ENCODE measurements around the gene APCDD1. TPM values are rescaled to one million over a fixed set of nuclear protein-coding genes. Genes with fewer than 3 reads are reported as not detected.

Gene APCDD1
- polyA plus RNA-seq, 3 donors, result 28.9 to 400 (median 45.9) TPM

DNA sequence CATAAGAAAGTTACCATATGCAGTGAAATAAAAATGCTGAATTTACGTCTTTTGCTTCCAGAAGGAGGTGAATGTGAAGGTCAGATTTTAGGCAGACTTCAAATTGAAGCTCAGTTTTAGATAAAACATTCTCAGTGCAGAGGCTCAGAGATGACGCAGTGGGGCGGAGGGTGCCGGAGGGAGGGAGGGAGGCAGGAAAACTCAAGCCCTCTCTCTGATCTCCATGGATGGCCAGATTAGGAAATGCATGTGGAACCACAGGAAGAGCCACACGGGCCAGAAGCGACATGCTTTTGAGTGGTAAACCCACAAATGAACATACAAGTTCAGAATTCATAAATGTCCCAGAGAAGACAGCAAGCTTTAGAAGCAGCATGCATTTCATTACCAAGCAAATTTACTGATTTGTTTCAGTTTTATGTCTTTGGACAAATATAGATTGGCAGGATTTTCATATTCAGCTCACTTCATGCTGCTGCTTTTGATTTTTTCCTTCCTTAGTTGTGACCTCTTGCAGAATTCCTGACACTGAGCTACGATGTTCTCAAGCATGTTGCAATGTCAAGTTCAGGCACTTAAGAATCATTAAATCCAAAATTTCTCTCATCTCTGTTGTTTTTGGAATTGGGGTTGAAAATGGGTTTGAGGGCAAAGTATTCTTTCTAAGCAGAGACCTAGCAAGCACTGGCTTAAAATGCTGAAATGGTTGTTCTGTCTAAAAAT is 29.7 kb upstream of the APCDD1 start:
- 28 to 78% (median 34%) methylated on average over 7 of the region's 7 CpGs for WGBS, 3 donors
- no peak overlapping the region for H3K27ac ChIP-seq (ENCODE audit: low read depth, low read length)

- H3K27ac ChIP-seq (ENCODE audit: low read depth, low read length), result no peak overlapping the region
- WGBS, 3 donors, result 50 to 82% (median 67%) methylated on average over 4 of the region's 4 CpGs
These were observed 23.8 kb upstream of the APCDD1 start for GRCh38 chr18:10430677-10431076.

DNA sequence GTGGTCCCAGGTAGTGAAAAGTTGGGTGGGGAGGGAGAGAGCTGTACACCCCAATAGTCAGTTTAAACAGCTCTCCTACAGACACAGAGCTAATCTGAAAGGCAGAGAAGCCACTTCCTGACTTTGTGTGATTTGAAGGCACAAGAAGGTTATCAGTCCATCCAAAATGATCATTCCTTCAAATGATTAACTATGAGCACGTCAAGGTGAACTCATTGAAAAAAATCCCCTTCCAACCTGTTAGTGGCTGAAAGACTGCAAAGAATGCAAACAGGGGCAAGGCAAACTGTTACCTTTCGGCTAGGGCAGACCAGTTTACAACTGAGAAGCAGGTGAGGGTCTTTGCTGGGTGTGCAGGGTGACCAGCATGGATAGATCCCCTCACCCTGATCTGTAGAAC is 22.8 kb upstream of the APCDD1 start:
- no peak overlapping the region for H3K27ac ChIP-seq (ENCODE audit: low read depth, low read length)
- WGBS, 3 donors, result 68 to 82% (median 81%) methylated on average over 2 of the region's 2 CpGs

GRCh38 chr18:10432781-10433180 is 21.7 kb upstream of the APCDD1 start:
- 72 to 82% (median 73%) methylated on average over 7 of the region's 7 CpGs for WGBS, 3 donors

DNA sequence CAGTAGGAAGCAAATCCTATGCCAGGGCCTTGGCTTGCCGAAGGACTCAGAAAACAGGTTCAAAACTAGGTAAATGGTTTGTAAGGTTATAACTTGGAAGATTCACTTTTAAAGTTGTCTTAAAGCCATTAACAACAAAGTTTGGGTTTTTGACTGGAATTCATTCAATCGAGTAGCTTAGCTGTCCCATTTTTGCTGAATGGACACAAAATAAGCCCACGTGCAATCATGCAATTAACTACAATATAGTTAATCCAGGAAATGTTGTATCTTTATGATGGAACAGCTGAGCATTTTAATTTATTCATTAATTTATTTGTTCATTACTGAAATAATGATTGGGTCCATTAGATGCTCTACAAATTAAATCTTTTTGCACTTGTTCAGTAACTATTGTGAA is 18.3 kb upstream of the APCDD1 start:
- no peak overlapping the region for H3K27ac ChIP-seq (ENCODE audit: low read depth, low read length)
- WGBS, 3 donors, result 95 to 97% (median 96%) methylated on average over 3 of the region's 3 CpGs

More at GRCh38 chr18:10432781-10433180, 21.7 kb upstream of the APCDD1 start:
- no peak overlapping the region for H3K27ac ChIP-seq (ENCODE audit: low read depth, low read length)

- no peak overlapping the region for H3K27ac ChIP-seq (ENCODE audit: low read depth, low read length)
These were observed 16.6 kb upstream of the APCDD1 start for GRCh38 chr18:10437837-10438236.

DNA sequence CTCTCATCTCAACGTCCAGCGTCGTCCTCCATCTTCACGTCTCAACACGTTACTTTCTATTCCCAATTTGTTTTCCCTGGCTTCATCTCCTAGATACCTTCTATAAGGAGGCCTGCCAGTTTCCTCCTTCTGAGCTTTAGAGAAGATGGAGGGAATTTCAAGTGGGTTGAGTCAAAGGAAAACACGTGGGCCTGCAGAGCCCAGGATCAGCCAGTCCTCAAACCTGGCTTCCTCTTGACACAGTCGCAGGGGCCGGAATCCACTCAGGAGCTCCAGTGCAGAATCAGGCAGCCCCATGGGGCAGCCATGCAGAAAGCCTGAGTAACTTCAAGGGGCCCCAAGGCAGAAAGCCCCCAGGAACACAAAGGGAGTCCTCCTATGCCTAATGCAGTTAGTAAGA is 14.5 kb upstream of the APCDD1 start:
- 94 to 96% (median 96%) methylated on average over 8 of the region's 8 CpGs for WGBS, 3 donors
- H3K27ac ChIP-seq (ENCODE audit: low read depth, low read length), result no peak overlapping the region

DNA sequence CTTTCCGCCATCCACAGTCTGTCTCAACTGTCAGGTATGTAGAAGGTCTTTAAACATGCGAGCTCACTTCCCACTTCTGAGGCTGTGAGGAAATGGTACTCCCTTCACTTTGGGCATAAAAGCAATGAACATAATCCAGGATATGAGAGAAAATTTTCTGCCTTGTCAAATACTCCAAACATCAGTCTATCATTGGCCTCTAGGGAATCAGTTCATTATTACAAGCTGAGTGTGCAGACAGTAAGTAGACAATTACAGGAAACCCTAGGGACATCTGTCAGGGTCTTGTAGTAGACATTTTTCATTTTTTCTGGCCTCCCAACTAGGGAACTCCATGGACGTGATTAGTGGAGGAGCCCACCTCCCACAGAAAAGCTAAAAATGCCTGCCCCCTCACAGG is 13.6 kb upstream of the APCDD1 start:
- WGBS, 3 donors, result 74 to 87% (median 76%) methylated on average over 3 of the region's 3 CpGs
- H3K27ac ChIP-seq (ENCODE audit: low read depth, low read length), result no peak overlapping the region

DNA sequence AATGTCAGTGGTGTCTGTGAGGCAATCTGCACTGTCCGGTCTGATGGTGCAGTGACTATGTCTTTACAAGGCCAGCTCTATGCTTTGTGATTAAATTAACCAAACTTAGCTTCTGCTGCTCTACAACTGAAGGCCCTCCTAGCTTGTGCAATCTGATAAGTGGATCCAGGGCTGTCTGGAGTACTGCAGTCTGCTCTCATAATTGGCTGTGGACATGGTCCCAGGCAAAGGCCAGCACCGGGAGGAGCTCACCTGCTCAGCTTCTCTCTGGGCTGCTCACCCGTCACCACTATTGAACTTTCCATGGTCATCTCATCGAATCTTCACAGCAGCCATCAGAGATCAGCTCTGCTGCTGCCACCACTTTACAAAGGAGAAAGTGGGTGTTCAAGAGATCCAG is 13.0 kb upstream of the APCDD1 start:
- H3K27ac ChIP-seq (ENCODE audit: low read depth, low read length), result no peak overlapping the region
- 89 to 98% (median 97%) methylated on average over 4 of the region's 4 CpGs for WGBS, 3 donors

DNA sequence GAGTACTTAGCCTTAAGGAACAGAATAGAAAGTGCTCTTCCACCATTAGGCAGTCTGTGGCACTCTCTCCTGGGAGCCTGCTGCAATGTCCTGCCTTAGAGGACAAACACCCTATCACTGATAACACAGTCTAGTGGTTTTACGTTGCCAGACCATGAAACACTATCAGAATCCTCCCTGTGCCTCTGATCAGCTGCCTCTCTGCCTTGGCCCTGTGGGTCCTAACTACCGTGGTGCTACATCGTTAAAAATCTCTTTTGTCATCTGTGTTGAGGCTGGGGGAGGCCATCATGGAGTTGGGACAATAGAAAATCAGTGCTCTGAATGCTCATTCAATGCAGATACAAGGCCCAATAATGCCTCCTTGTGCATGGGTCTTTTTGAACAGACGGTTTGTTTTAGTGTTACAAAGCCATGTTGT is 11.9 kb upstream of the APCDD1 start:
- no peak overlapping the region for H3K27ac ChIP-seq (ENCODE audit: low read depth, low read length)
- 64 to 89% (median 83%) methylated on average over 4 of the region's 4 CpGs for whole genome bisulfite sequencing, 3 donors

- no peak overlapping the region for H3K27ac ChIP-seq (ENCODE audit: low read depth, low read length)
- 89 to 95% (median 93%) methylated on average over 1 of the region's 1 CpG for WGBS, 3 donors
These were observed 11.4 kb upstream of the APCDD1 start for GRCh38 chr18:10443001-10443400.

GRCh38 chr18:10444314-10445006 is 10.0 kb upstream of the APCDD1 start:
- no peak overlapping the region for H3K27ac ChIP-seq (ENCODE audit: low read depth, low read length)
- 36 to 60% (median 60%) methylated on average over 9 of the region's 9 CpGs for WGBS, 3 donors

GRCh38 chr18:10449396-10449795 is 5.0 kb upstream of the APCDD1 start:
- WGBS, 3 donors, result 55 to 68% (median 64%) methylated on average over 2 of the region's 2 CpGs
- H3K27ac ChIP-seq (ENCODE audit: low read depth, low read length), result no peak overlapping the region

GRCh38 chr18:10450986-10451385 is 3.4 kb upstream of the APCDD1 start:
- 88 to 92% (median 91%) methylated on average over 2 of the region's 2 CpGs for WGBS, 3 donors
- no peak overlapping the region for H3K27ac ChIP-seq (ENCODE audit: low read depth, low read length)

- WGBS, 3 donors, result 37 to 55% (median 42%) methylated on average over 11 of the region's 11 CpGs
- peak overlapping the region; percentile 80 for H3K27ac ChIP-seq (ENCODE audit: low read depth, low read length)
These were observed 1.1 kb upstream of the APCDD1 start for GRCh38 chr18:10453261-10453805.

DNA sequence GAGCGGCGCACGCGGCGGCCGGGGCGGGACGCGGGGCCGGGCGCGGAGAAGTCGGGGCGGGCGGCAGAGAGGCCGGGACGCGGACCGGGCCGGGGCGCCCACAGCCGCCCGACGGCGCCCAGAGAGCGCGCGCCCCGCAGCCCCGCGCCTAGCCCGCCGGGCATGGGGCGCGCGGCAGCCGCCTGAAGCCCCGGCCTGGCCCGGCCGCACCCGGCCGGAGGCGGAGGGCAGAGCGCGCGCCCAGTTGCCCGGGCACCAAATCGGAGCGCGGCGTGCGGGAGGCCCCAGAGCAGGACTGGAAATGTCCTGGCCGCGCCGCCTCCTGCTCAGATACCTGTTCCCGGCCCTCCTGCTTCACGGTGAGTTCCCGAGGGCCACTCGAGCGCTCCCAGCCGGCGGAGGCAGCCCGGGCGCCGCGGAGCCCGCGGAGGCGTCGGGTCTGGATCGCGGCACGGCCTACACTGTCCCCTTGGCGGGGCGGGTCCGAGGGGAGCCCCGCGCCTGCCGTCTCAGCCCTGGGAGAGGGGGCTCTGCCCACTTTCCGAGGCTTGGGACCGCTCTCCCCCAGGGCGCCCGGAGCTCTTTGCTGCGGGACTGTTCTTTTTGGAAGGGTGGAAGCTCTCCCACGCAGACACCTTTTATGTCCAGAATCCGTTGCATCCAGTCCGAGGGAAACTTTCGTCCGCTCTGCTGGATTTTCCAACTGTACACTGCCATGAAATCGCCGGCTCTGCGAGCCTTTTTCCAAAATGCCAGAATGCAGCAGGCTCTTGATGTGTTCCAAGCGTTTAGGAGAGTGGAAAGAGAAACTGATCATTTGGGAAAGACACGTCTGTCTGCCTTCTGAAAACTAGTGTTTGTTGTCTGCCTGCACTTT is 484 bp downstream of the APCDD1 start:
- 1 to 3% (median 1%) methylated on average over 47 to 94 of the region's 94 CpGs for WGBS, 3 donors
- H3K27ac ChIP-seq (ENCODE audit: low read depth, low read length), result no peak overlapping the region

DNA sequence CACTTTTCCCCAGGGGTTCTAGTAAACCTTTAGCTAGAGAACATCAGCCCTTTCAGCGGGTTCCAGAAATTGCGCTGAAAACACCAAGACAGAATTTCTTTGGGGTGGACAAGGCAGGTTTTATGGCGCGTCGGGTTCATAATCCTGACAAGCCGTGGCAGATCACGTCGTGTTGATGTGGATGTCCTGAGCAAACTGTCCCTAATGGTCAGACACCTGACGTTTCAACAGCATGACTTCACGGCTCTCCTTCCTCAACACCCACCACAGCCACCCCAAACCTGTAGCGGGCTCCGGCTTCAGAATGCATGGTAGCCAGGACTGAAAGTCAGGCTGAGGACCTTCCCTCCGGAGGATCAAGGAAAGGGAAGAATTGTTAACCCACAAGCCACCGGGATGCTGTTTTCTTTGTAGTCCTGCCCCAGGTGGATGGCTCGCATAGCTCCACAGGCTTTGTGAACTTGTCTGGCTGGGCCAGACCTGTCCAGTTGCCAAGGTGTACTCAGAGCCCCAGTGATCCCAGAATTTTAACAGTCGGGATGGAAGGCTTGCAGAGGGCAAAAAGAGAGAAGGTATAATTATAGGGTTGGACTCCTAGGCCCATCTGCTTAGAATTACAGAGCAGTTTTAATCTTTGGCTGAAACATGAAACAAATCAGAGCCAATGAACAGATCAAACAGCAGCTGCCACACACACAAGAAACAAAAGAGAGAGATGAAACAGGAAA is 1.5 kb downstream of the APCDD1 start:
- WGBS, 3 donors, result 14 to 23% (median 17%) methylated on average over 16 of the region's 16 CpGs
- no peak overlapping the region for H3K27ac ChIP-seq (ENCODE audit: low read depth, low read length)

GRCh38 chr18:10456718-10457117 is 2.3 kb downstream of the APCDD1 start:
- WGBS, 3 donors, result 71 to 86% (median 83%) methylated on average over 4 of the region's 4 CpGs
- H3K27ac ChIP-seq (ENCODE audit: low read depth, low read length), result no peak overlapping the region

All from adipose tissue (tissue), 3 donors.